Hypothalamus (tissue), 51 donors: ENCODE data around the gene CLEC12A.
"Not testable (repeated sequence)": the region's sequence is repeated elsewhere in the genome, so short reads cannot be mapped to it uniquely, and the experiment has no call there.

Experiments
- DNase-seq, 51 donors: peaks; one replicate each; lab custom pipeline; 2025; lab: John Stamatoyannopoulos, UW

Gene CLEC12A

GRCh38 chr12:9971181-9971580 lies at the start of gene CLEC12A:
Gene CLEC12A, plus strand, starts transcription at chr12:9971409. Its CDS starts 188 bp downstream, at chr12:9971597.
- no peak for DNase-seq

- no peak for DNase-seq
These were observed 48.8 kb upstream of the CLEC12A start for GRCh38 chr12:9922429-9922828.

GRCh38 chr12:9925705-9926393 lies 45.4 kb upstream of the CLEC12A start:
- DNase-seq: peak in 1 of 51 donors; percentile 7

- DNase-seq: no peak
These were observed 44.3 kb upstream of the CLEC12A start for GRCh38 chr12:9926876-9927275.

GRCh38 chr12:9928607-9929006 lies 42.6 kb upstream of the CLEC12A start:
- DNase-seq: no peak

- no peak for DNase-seq
These were observed 40.0 kb upstream of the CLEC12A start for GRCh38 chr12:9931245-9931644.

GRCh38 chr12:9932270-9932669 lies 38.9 kb upstream of the CLEC12A start, which contains the start of gene CLEC2A:
Gene CLEC2A, minus strand, starts transcription at chr12:9932370. Its CDS starts 41 bp downstream, at chr12:9932329.
- DNase-seq: no peak

- DNase-seq: no peak
These were observed 37.3 kb upstream of the CLEC12A start for GRCh38 chr12:9933958-9934357.

- DNase-seq: no peak
These were observed 36.2 kb upstream of the CLEC12A start for GRCh38 chr12:9935026-9935425.

- no peak for DNase-seq
These were observed 34.6 kb upstream of the CLEC12A start for GRCh38 chr12:9936591-9936990.

- no peak for DNase-seq
These were observed 30.8 kb upstream of the CLEC12A start for GRCh38 chr12:9940375-9940774.

GRCh38 chr12:9941838-9942237 lies 29.4 kb upstream of the CLEC12A start:
- DNase-seq: no peak

GRCh38 chr12:9943240-9943639 lies 28.0 kb upstream of the CLEC12A start:
- peak in 9 of 51 donors; percentile 1 to 63 (median 15) for DNase-seq

- no peak for DNase-seq
These were observed 26.8 kb upstream of the CLEC12A start for GRCh38 chr12:9944391-9944790.

GRCh38 chr12:9947674-9948073 lies 23.5 kb upstream of the CLEC12A start:
- no peak for DNase-seq

- DNase-seq: no peak
These were observed 22.5 kb upstream of the CLEC12A start for GRCh38 chr12:9948606-9949296.

GRCh38 chr12:9951026-9951675 lies 20.1 kb upstream of the CLEC12A start:
- no peak for DNase-seq

GRCh38 chr12:9952954-9953729 lies 18.1 kb upstream of the CLEC12A start:
- DNase-seq: not testable (repeated sequence)

GRCh38 chr12:9957834-9958233 lies 13.4 kb upstream of the CLEC12A start:
- no peak for DNase-seq

GRCh38 chr12:9960590-9960989 lies 10.6 kb upstream of the CLEC12A start:
- DNase-seq: no peak

- DNase-seq: no peak
These were observed 10.1 kb upstream of the CLEC12A start for GRCh38 chr12:9961106-9961505.
